ENCODE results near the gene UQCR11.

DNA sequence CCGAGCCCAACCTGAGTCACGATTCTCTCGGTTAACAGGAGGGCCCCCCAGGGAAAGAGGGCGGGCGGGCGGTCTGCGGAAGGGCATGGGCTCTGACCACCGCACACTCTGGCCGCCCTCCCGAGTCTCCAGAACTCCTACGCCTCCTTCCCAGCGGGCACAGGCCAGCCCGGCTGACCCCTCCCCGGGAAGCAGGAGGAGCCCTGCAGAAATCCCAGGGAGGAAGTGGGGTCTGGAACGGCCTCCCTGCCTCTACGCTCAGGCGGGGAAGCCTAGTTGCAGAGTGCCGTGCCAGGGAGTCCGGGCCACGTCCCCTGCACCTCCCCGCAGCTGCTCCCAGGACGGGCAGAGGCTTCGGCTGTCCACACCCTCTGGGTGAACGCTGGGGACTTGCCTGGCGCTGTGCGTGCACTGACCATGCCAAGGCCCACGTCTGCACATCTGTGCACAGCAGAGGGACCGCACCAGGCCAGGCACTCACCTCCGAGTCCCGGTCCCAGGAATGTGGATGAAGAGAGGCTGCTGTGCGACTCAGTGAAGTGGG is 26.4 kb upstream of the UQCR11 start:
- TF ChIP-seq, protein P1, sequence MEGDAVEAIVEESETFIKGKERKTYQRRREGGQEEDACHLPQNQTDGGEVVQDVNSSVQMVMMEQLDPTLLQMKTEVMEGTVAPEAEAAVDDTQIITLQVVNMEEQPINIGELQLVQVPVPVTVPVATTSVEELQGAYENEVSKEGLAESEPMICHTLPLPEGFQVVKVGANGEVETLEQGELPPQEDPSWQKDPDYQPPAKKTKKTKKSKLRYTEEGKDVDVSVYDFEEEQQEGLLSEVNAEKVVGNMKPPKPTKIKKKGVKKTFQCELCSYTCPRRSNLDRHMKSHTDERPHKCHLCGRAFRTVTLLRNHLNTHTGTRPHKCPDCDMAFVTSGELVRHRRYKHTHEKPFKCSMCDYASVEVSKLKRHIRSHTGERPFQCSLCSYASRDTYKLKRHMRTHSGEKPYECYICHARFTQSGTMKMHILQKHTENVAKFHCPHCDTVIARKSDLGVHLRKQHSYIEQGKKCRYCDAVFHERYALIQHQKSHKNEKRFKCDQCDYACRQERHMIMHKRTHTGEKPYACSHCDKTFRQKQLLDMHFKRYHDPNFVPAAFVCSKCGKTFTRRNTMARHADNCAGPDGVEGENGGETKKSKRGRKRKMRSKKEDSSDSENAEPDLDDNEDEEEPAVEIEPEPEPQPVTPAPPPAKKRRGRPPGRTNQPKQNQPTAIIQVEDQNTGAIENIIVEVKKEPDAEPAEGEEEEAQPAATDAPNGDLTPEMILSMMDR (IDR thresholded peaks at IDR 0.05): no peak
- TF ChIP-seq EP300 (IDR thresholded peaks at IDR 0.05) (no peak), POLR2A (IDR thresholded peaks at IDR 0.05) (no peak), POLR2AphosphoS5 (IDR thresholded peaks at IDR 0.05) (no peak)

Measured in upper lobe of left lung (tissue), 4 donors.